H1 (cell line): Measurements from ENCODE around the gene VAPA. TPM values are rescaled to one million over a fixed set of nuclear protein-coding genes. Genes with fewer than 3 reads are reported as not detected.

Experiments used
- CTCF ChIA-PET: fragments of 300-600 bp; sonication (Branson Sonifier 250); formaldehyde crosslinking; loops from one replicate; lab custom pipeline; 2021; ENCODE audit not compliant: partially characterized antibody; lab: Charles Lee
- POLR2A ChIA-PET: fragments of 300-600 bp; sonication (Branson Sonifier 250); formaldehyde crosslinking; loops from one replicate; lab custom pipeline; 2021; ENCODE audit warnings: inconsistent platforms; ENCODE audit not compliant: partially characterized antibody; lab: Charles Lee
- DNase-seq, 2 experiments: peaks; one replicate each; pipeline versions ENCODE4 v3.0.0 to v3.0.0-alpha.2; 2010 to 2022; ENCODE audit warnings: low spot score in 2 of 2, low read depth in 1 of 2, mixed read lengths in 1 of 2
- FAIRE-seq: peaks from 2 replicates; lab custom pipeline; 2011; peaks lifted over from hg19 to GRCh38; lab: Jason Lieb, UNC
- H2AFZ ChIP-seq: 2 replicates; pipeline ENCODE4 v1.8.1; 2012; ENCODE audit warnings: low read length, inconsistent platforms
- H2AK5ac ChIP-seq: 2 replicates; pipeline ENCODE4 v1.6.1; 2013; ENCODE audit warnings: low read depth, low read length
- H2BK120ac ChIP-seq: replicated peaks from 2 replicates; pipeline ENCODE3; 2013; ENCODE audit warnings: low read depth, low read length, inconsistent platforms
- H2BK12ac ChIP-seq: 2 replicates; pipeline ENCODE4 v1.6.1; 2013; ENCODE audit warnings: low read depth, low read length
- H2BK15ac ChIP-seq: 2 replicates; pipeline ENCODE4 v1.6.1; 2013; ENCODE audit warnings: low read length
- H2BK20ac ChIP-seq: 2 replicates; pipeline ENCODE4 v1.6.1; 2013; ENCODE audit warnings: low read length
- H2BK5ac ChIP-seq: 2 replicates; pipeline ENCODE4 v1.6.1; 2013; ENCODE audit warnings: low read depth, low read length
- H3K14ac ChIP-seq: 2 replicates; pipeline ENCODE4 v1.6.1; 2013; ENCODE audit warnings: inconsistent platforms; ENCODE audit not compliant: insufficient read length
- H3K18ac ChIP-seq: 2 replicates; pipeline ENCODE4 v1.6.1; 2013; ENCODE audit warnings: low read length; ENCODE audit errors: extremely low read depth
- H3K23ac ChIP-seq: 2 replicates; pipeline ENCODE4 v1.6.1; 2013; ENCODE audit warnings: inconsistent platforms; ENCODE audit not compliant: insufficient read length
- H3K23me2 ChIP-seq: 2 replicates; pipeline ENCODE4 v1.6.1; 2013; ENCODE audit warnings: low read depth, low read length
- H3K27ac ChIP-seq: 2 replicates; pipeline ENCODE4 v1.6.1; 2011; ENCODE audit warnings: low read depth, low read length, inconsistent platforms
- H3K27me3 ChIP-seq, 4 experiments: replicated peaks in 1 of 4; 1 replicate in 1 of 4; 2 replicates in 3 of 4; pipeline versions ENCODE4 v1.6.1 to v1.8.1; 2011 to 2013; ENCODE audit warnings: low read length in 3 of 4, mild to moderate bottlenecking in 3 of 4, inconsistent platforms in 2 of 4, mixed read lengths in 2 of 4, moderate library complexity in 1 of 4; ENCODE audit not compliant: control insufficient read depth in 3 of 4, insufficient read depth in 3 of 4; ENCODE audit errors: extremely low read depth in 1 of 4
- H3K36me3 ChIP-seq, 4 experiments: 2 replicates each; pipeline versions ENCODE4 v1.6.1 to v1.8.1; 2011 to 2013; ENCODE audit warnings: mild to moderate bottlenecking in 4 of 4, low read length in 3 of 4, moderate library complexity in 2 of 4, control low read depth in 1 of 4, inconsistent platforms in 1 of 4; ENCODE audit not compliant: insufficient read depth in 4 of 4, control insufficient read depth in 2 of 4
- H3K4ac ChIP-seq: replicated peaks from 2 replicates; pipeline ENCODE3; 2013; ENCODE audit warnings: low read length, low read depth, mixed read lengths, inconsistent platforms; ENCODE audit not compliant: insufficient read length
- H3K4me1 ChIP-seq, 4 experiments: replicated peaks in 1 of 4; 1 replicate in 1 of 4; 2 replicates in 3 of 4; pipeline versions ENCODE4 v1.6.1 to v1.8.1; 2011 to 2013; ENCODE audit warnings: low read length in 3 of 4, inconsistent platforms in 2 of 4, mixed read lengths in 1 of 4; ENCODE audit not compliant: insufficient read depth in 4 of 4, control insufficient read depth in 3 of 4
- H3K4me2 ChIP-seq, 2 experiments: 2 replicates each; pipeline versions ENCODE4 v1.6.1 to v1.8.1; 2011 to 2013; ENCODE audit warnings: low read depth in 2 of 2, low read length in 2 of 2, control low read depth in 1 of 2, inconsistent platforms in 1 of 2, mild to moderate bottlenecking in 1 of 2; ENCODE audit not compliant: insufficient read depth in 1 of 2
- H3K4me3 ChIP-seq, 4 experiments: fragments of 200-600, 300-600 bp in 1 of 4; sonication (generic), shearing (Covaris generic), sonication (Bioruptor Twin) in 1 of 4; 2 replicates each; pipeline versions ENCODE4 v1.5.1 to v1.8.1; 2011 to 2016; ENCODE audit warnings: low read length in 4 of 4, low read depth in 3 of 4, control low read depth in 2 of 4, inconsistent platforms in 2 of 4, mild to moderate bottlenecking in 2 of 4, mixed read lengths in 1 of 4, moderate library complexity in 1 of 4; ENCODE audit not compliant: insufficient read depth in 2 of 4; ENCODE audit errors: extremely low read depth in 1 of 4
- H3K56ac ChIP-seq: replicated peaks from 2 replicates; pipeline ENCODE3; 2013; ENCODE audit warnings: low read depth, mild to moderate bottlenecking, mixed read lengths, low read length, inconsistent platforms; ENCODE audit not compliant: insufficient read length
- H3K79me1 ChIP-seq: 2 replicates; pipeline ENCODE4 v1.6.1; 2013; ENCODE audit warnings: low read depth, low read length, control low read depth
- H3K79me2 ChIP-seq, 2 experiments: 2 replicates each; pipeline versions ENCODE4 v1.6.1 to v1.8.1; 2012 to 2013; ENCODE audit warnings: low read length in 2 of 2, mild to moderate bottlenecking in 2 of 2, inconsistent platforms in 1 of 2; ENCODE audit not compliant: insufficient read depth in 2 of 2, control insufficient read depth in 1 of 2
- H3K9ac ChIP-seq, 4 experiments: replicated peaks in 1 of 4; 1 replicate in 1 of 4; 2 replicates in 3 of 4; pipeline versions ENCODE4 v1.6.1 to v1.8.1; 2011 to 2013; ENCODE audit warnings: low read depth in 3 of 4, low read length in 3 of 4, control low read depth in 2 of 4, mild to moderate bottlenecking in 2 of 4, moderate library complexity in 2 of 4, inconsistent platforms in 1 of 4; ENCODE audit errors: extremely low read depth in 1 of 4
- H3K9me3 ChIP-seq, 2 experiments: 2 replicates each; pipeline versions ENCODE4 v1.6.1 to v1.8.1; 2012 to 2013; ENCODE audit warnings: mild to moderate bottlenecking in 2 of 2, moderate library complexity in 2 of 2, control low read depth in 1 of 2, inconsistent platforms in 1 of 2, low read depth in 1 of 2, low read length in 1 of 2, mixed read lengths in 1 of 2; ENCODE audit not compliant: insufficient read depth in 2 of 2
- H4K20me1 ChIP-seq, 2 experiments: replicated peaks in 1 of 2; 2 replicates each; pipeline versions ENCODE3 to v1.8.1; 2011 to 2013; ENCODE audit warnings: inconsistent platforms in 2 of 2, low read length in 2 of 2, mild to moderate bottlenecking in 1 of 2; ENCODE audit not compliant: insufficient read depth in 2 of 2, control insufficient read depth in 1 of 2
- H4K5ac ChIP-seq: 2 replicates; pipeline ENCODE4 v1.6.1; 2013; ENCODE audit warnings: low read length, low read depth, mixed read lengths, inconsistent platforms; ENCODE audit not compliant: insufficient read length
- H4K8ac ChIP-seq: 2 replicates; pipeline ENCODE4 v1.8.0; 2013; ENCODE audit warnings: mild to moderate bottlenecking, moderate library complexity, low read length, inconsistent platforms; ENCODE audit not compliant: insufficient read depth; ENCODE audit errors: extremely low read depth
- H4K91ac ChIP-seq: replicated peaks from 2 replicates; pipeline ENCODE3; 2013; ENCODE audit warnings: low read length, mixed read lengths, inconsistent platforms; ENCODE audit not compliant: insufficient read length
- ATF2 ChIP-seq: IDR thresholded peaks from 2 replicates; pipeline ENCODE4 v1.6.1; 2012; ENCODE audit warnings: low read length, inconsistent platforms
- ATF3 ChIP-seq: IDR thresholded peaks from 2 replicates; pipeline ENCODE4 v1.6.1; 2011; ENCODE audit warnings: low read depth, mild to moderate bottlenecking, low read length; ENCODE audit not compliant: insufficient read depth
- MAFK ChIP-seq: IDR thresholded peaks from 2 replicates; pipeline ENCODE4 v1.6.1; 2012; ENCODE audit warnings: low read depth, mild to moderate bottlenecking, improper control_type of control experiment, low read length
- NANOG ChIP-seq: IDR thresholded peaks from 2 replicates; pipeline ENCODE4 v1.6.1; 2011; ENCODE audit warnings: low read length, low read depth, mild to moderate bottlenecking, inconsistent platforms; ENCODE audit not compliant: insufficient read depth, poor library complexity, severe bottlenecking
- RAD21 ChIP-seq, 2 experiments: IDR thresholded peaks in 1 of 2; conservative IDR thresholded peaks in 1 of 2; 2 replicates each; pipeline ENCODE4 v1.6.1; 2011; ENCODE audit warnings: low read depth in 2 of 2, low read length in 2 of 2, improper control_type of control experiment in 1 of 2, inconsistent platforms in 1 of 2, mild to moderate bottlenecking in 1 of 2, moderate library complexity in 1 of 2
- TAF7 ChIP-seq: optimal IDR thresholded peaks from 2 replicates; pipeline ENCODE3; 2011; ENCODE audit warnings: low read depth, mild to moderate bottlenecking, inconsistent platforms, low read length, moderate library complexity, borderline replicate concordance
- TEAD4 ChIP-seq: IDR thresholded peaks from 2 replicates; pipeline ENCODE4 v1.6.1; 2012; ENCODE audit warnings: low read depth, low read length, inconsistent platforms, mixed read lengths
- WGBS, 2 experiments: shearing (Covaris generic) in 1 of 2; methylation state at CpG; one replicate each; pipeline versions ENCODE4 v1.1.6 to v1.1.7; 2013 to 2015; ENCODE audit warnings: low lambda C conversion rate in 2 of 2, mixed read lengths in 2 of 2, inconsistent platforms in 1 of 2, low coverage in 1 of 2, missing lambda C conversion rate in 1 of 2; ENCODE audit not compliant: insufficient replicate concordance in 2 of 2, insufficient coverage in 1 of 2, insufficient read length in 1 of 2; ENCODE audit errors: extremely low coverage in 1 of 2, missing lambda C conversion rate in 1 of 2; 5-methylcytosine and 5-hydroxymethylcytosine counted together
- polyA plus RNA-seq, 7 experiments: library from polyadenylated mRNA; depleted of rRNA in 3 of 7; stranded (reverse) in 5 of 7; unstranded in 2 of 7; fragments of >200 nt in 5 of 7; fragments of 200-250 nt in 2 of 7; gene quantifications; 1 replicate in 5 of 7; 2 replicates in 1 of 7; 4 replicates in 1 of 7; pipeline versions ENCODE4 v1.2.1 to v1.2.3, GENCODE V29; 2011 to 2013; ENCODE audit warnings: missing spikeins in 2 of 7, mixed read lengths in 2 of 7
- total RNA-seq: library from RNA; stranded (reverse); fragmentation: NEBNext Ultra II Directional; extraction: Animal tissue kit (Norgen Biotek cat#: 25700); gene quantifications from 2 replicates; pipeline ENCODE4 v1.2.1, GENCODE V29; 2021

Gene VAPA
- total and polyA plus RNA-seq, 2 of the 8 experiments (the other 6 are each of a cell fraction or from before 2014, with no cell fraction given), result 79.7 to 130 TPM

- no peak overlapping the region for H2BK20ac ChIP-seq
- CTCF ChIA-PET, result interaction anchor here (1.5 kb wide), 1 partner anchor 479 kb away, joined by 3 read pairs; no protein-coding TSS in a partner anchor
- H2BK120ac ChIP-seq, result no peak overlapping the region
Measured at GRCh38 chr18:10003866-10004265, 90.0 kb downstream of the VAPA start.

More at GRCh38 chr18:10003866-10004265, 90.0 kb downstream of the VAPA start:
- no peak for FAIRE-seq
- H3K36me3 ChIP-seq, result no peaks in the 10 kb centered on the region
- TF ChIP-seq MAFK (no peak), NANOG (no peak), ATF2 (no peak), TAF7 (no peak), TEAD4 (no peak), ATF3 (no peak), RAD21 (IDR thresholded peaks at IDR 0.05 in 1 of 2, conservative IDR thresholded peaks at IDR 0.05 in 1 of 2; ENCODE audit: low read depth in 2 of 2, low read length in 2 of 2) (no peak)
- no peaks in the 10 kb centered on the region for H3K27me3 ChIP-seq
- no peak overlapping the region for H3K4ac ChIP-seq
- no peak overlapping the region for H4K8ac ChIP-seq
- H4K20me1 ChIP-seq, result peaks cover 0 to 2% of the 10 kb centered on the region in 2 experiments
- no peak overlapping the region for H3K14ac ChIP-seq
- 92% methylated on average over 6 of the region's 7 CpGs; no CpG with 5 or more reads in 1 of the 2 experiments for WGBS, 2 experiments
- H4K5ac ChIP-seq, result no peak overlapping the region
- H3K27ac ChIP-seq, result no peak overlapping the region
- H3K4me2 ChIP-seq, result no peak overlapping the region
- peak in 1 of 2 experiments; percentile 33 for DNase-seq
- H2AFZ ChIP-seq, result no peak overlapping the region
- H3K9ac ChIP-seq, result no peak overlapping the region
- peaks cover 7% of the 10 kb centered on the region; the same call in 1 of the 2 replicates for H3K23me2 ChIP-seq
- no peak overlapping the region for H2AK5ac ChIP-seq
- no peaks in the 10 kb centered on the region for H3K4me1 ChIP-seq
- no peak overlapping the region for H3K4me3 ChIP-seq
- H3K18ac ChIP-seq, result no peak overlapping the region
- H2BK5ac ChIP-seq, result no peak overlapping the region
- H3K79me2 ChIP-seq, result no peaks in the 10 kb centered on the region
- no peak overlapping the region for H4K91ac ChIP-seq
- H3K79me1 ChIP-seq, result no peaks in the 10 kb centered on the region
- POLR2A ChIA-PET, result no interaction called here
- no peak overlapping the region for H3K23ac ChIP-seq
- H3K56ac ChIP-seq, result no peak overlapping the region
- H3K9me3 ChIP-seq, result no peaks in the 10 kb centered on the region
- H2BK12ac ChIP-seq, result no peak overlapping the region
- no peak overlapping the region for H2BK15ac ChIP-seq
